GM12878 (cell line): ENCODE measurements around the gene KHDC1L.
"Not testable (repeated sequence)": the region's sequence is repeated elsewhere in the genome, so short reads cannot be mapped to it uniquely, and the experiment has no call there.

ENCODE experiments used
- CHD4 ChIP-seq: fragments of 200-600 bp; sonication (generic); IDR thresholded peaks from 2 replicates; pipeline ENCODE4 v1.6.1; 2016; ENCODE audit warnings: mild to moderate bottlenecking
- TF ChIP-seq, protein P1 (sequence below), 3 experiments: IDR thresholded peaks in 2 of 3; conservative IDR thresholded peaks in 1 of 3; 2 replicates each; pipeline ENCODE4 v1.5.1; 2011; ENCODE audit warnings: low read depth in 3 of 3, low read length in 3 of 3, mild to moderate bottlenecking in 3 of 3, control low read depth in 2 of 3, moderate library complexity in 2 of 3, inconsistent platforms in 1 of 3, mixed read lengths in 1 of 3; ENCODE audit not compliant: control insufficient read depth in 2 of 3, insufficient read depth in 1 of 3; ENCODE audit errors: extremely low read depth in 1 of 3

DNA sequence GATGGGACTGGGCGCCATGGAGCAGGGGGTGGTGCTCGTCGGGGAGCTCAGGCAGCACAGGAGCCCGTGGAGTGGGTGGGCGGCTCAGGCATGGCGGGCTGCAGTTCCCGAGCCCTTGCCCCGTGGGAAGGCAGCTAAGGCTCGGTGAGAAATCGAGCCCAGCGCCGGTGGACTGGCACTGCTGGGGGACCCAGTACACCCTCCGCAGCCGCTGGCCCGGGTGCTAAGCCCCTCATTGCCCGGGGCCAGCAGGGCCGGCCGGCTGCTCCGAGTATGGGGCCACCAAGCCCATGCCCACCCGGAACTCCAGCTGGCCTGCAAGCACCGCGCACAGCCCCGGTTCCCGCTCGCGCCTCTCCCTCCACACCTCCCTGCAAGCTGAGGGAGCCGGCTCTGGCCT is 43.6 kb upstream of the KHDC1L start:
- TF ChIP-seq, protein P1, sequence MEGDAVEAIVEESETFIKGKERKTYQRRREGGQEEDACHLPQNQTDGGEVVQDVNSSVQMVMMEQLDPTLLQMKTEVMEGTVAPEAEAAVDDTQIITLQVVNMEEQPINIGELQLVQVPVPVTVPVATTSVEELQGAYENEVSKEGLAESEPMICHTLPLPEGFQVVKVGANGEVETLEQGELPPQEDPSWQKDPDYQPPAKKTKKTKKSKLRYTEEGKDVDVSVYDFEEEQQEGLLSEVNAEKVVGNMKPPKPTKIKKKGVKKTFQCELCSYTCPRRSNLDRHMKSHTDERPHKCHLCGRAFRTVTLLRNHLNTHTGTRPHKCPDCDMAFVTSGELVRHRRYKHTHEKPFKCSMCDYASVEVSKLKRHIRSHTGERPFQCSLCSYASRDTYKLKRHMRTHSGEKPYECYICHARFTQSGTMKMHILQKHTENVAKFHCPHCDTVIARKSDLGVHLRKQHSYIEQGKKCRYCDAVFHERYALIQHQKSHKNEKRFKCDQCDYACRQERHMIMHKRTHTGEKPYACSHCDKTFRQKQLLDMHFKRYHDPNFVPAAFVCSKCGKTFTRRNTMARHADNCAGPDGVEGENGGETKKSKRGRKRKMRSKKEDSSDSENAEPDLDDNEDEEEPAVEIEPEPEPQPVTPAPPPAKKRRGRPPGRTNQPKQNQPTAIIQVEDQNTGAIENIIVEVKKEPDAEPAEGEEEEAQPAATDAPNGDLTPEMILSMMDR (IDR thresholded peaks at IDR 0.05 in 2 of 3, conservative IDR thresholded peaks at IDR 0.05 in 1 of 3; ENCODE audit: control insufficient read depth in 2 of 3, extremely low read depth in 1 of 3, insufficient read depth in 1 of 3, low read depth in 3 of 3, low read length in 3 of 3): not testable (repeated sequence)
- TF ChIP-seq CHD4: not testable (repeated sequence)
